Activated CD8-positive, alpha-beta memory T cell treated with anti-CD3 and anti-CD28 coated beads for 4 hours (primary cell): ENCODE measurements around the gene FANCI.

Experiments used
- DNase-seq, 2 donors: peaks; one replicate each; pipeline ENCODE4 v3.0.0-alpha.2; 2020; ENCODE audit warnings: low read depth in 2 of 2

FANCI gene

DNA sequence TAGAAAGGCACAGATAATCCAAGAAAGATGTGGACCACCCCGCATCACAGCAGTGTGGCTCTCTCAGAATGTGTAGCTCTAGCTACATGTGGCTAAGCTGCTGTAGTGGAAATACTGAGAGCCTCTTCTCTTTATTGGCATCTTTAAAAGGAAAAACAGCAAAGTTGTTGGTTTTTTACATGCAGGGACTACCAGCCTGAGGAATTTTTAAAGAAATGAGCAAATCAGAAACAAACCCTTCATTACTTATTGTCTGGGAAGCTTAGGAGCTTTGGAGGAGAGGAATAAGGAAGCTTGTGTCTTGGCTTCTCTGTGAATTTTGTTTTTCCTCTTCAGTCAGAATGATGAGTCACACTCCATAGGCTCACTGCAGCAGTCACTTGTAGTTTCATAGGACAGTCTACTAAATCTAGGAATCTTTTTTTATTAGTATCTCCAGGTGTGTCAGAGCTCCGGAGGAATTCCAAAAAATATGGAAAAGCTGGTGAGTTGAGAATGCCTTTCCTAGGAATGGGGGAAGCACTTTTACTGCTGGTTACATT is 63.3 kb downstream of the FANCI start:
- no peak for DNase-seq

GRCh38 chr15:89307791-89308190 is 64.0 kb downstream of the FANCI start:
- DNase-seq, result no peak

- DNase-seq, result no peak
Measured at GRCh38 chr15:89308236-89308635, 64.5 kb downstream of the FANCI start.

DNA sequence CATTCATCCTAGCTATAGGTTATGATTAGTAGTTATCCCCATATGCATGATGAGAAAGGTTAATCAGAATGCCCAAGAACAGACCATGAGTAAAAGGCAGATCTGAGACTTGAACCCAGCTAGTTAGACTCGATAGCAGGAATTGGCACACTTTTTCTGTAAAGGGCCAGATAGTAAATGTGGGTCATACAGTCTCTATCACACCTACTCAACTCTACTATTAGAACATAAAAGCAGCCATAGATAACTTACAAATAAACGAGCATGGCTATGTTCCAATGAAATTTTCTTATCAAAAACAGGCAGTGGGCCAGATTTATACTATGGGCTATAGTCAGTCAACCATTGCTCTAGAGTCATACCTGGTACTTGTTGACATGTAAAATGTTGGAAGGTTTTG is 66.2 kb downstream of the FANCI start:
- DNase-seq, result no peak

DNA sequence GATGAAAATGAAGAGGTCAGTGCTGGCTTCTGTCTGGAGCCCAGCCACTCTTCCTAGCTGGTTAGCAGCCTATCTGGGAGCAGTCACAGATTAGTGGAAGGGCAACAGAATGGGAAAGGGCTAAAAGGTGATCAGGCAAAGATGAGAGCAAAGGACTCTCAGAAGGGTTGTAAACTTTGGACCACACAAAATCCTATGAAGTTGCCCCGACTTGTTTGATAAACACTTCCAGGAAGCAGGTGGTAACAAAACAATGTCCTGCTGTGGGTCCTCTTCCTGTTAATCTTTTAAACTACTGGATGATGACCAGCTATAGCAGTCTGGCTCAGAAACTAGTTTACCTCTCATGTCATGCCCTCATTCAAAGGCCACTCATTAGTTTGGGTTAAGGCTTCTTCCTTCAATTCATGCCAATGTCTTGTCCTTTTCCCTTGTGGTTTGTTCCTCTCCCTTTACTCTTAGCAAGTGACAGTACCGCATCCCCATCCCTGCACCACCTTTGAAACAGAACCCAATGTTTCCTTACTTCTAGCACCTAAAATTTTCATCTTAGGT is 71.7 kb downstream of the FANCI start:
- DNase-seq, result no peak

DNA sequence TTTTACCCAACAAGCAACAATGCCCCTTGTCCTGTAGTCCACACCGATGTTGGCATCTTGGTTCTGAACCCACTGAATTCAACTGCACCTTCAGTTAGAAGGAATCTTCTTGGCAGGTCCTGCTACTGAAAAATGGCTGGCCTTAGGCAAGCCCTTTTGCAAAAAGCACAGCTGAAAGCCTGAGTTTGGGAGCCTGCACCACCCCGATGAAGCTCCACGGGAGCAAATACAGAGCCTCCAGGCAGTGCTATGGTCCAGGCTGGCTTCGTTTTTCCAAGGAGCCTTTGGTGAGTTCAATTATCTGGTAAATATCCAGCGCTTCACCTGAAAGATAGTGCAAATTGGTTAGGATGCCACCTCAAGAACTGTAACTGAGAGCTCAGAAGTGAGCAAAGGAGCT is 72.7 kb downstream of the FANCI start:
- DNase-seq, result no peak

- DNase-seq, result no peak
Measured at GRCh38 chr15:89317186-89317720, 73.5 kb downstream of the FANCI start.

- DNase-seq, result no peak
Measured at GRCh38 chr15:89319678-89320077, 75.9 kb downstream of the FANCI start.

GRCh38 chr15:89320200-89320599 is 76.4 kb downstream of the FANCI start:
- DNase-seq, result no peak

- no peak for DNase-seq
Measured at GRCh38 chr15:89321521-89322410, 78.0 kb downstream of the FANCI start.

- no peak for DNase-seq
Measured at GRCh38 chr15:89322822-89323221, 79.0 kb downstream of the FANCI start.

- no peak for DNase-seq
Measured at GRCh38 chr15:89323825-89324224, 80.0 kb downstream of the FANCI start.

- DNase-seq, result no peak
Measured at GRCh38 chr15:89325039-89325803, 81.4 kb downstream of the FANCI start.

- no peak for DNase-seq
Measured at GRCh38 chr15:89326316-89326715, 82.5 kb downstream of the FANCI start.

GRCh38 chr15:89327113-89327512 is 83.3 kb downstream of the FANCI start:
- no peak for DNase-seq

GRCh38 chr15:89328398-89329254 is 84.8 kb downstream of the FANCI start:
- no peak for DNase-seq

DNA sequence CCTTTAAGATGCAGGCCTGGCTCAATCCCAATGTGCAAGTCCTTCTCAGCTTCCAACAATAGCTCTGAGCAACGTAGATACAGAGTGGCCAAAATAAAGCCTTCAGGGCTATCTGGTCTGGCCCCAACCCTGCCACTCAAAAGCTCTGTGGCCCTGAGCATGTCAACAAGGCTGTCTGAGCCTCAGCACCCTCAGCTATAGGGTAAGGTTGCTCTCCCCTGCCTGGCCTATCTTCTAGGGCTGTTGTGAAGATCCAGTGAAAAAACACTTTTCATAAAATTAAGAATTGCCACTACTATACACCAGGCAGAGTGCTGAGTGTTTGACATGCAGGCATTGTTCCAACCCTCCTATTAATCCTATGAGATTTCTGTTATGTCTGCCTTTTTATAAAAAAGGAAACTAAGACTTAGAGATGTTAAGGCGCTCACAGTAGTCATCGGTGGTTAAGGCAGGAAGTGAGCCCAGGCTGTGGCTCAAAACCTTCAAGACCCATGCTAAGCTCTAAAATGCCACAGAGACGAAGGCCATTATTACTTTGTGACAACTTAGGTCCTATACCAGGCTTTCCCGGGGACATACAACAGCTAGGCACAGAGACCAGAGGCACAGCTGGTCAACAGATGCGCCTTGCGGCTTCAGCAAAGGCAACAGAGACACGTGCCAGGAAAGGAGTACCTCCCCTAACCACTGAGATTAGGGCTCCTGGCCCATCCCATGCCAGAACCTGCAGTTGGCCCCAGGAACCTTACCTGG is 85.7 kb downstream of the FANCI start:
- DNase-seq, result no peak

DNA sequence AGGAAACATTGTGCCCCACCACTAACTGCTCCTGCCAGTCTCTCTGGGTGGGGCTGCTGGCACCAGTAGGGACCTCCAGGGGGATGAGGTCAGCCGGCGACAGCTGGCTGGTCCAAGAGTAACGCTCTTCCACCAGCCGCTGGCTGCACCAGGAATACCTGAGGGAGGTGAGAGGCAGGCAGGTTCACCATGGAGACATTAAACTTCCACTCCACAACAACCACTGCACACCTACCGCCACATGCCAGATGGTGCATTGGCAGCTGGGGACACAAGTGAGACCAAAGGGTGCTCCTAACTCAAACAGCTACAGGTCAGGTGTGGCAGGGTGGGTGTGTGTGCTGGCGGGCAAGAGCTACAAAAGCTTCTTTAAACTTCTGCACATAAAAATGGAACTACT is 86.3 kb downstream of the FANCI start:
- DNase-seq, result no peak

DNA sequence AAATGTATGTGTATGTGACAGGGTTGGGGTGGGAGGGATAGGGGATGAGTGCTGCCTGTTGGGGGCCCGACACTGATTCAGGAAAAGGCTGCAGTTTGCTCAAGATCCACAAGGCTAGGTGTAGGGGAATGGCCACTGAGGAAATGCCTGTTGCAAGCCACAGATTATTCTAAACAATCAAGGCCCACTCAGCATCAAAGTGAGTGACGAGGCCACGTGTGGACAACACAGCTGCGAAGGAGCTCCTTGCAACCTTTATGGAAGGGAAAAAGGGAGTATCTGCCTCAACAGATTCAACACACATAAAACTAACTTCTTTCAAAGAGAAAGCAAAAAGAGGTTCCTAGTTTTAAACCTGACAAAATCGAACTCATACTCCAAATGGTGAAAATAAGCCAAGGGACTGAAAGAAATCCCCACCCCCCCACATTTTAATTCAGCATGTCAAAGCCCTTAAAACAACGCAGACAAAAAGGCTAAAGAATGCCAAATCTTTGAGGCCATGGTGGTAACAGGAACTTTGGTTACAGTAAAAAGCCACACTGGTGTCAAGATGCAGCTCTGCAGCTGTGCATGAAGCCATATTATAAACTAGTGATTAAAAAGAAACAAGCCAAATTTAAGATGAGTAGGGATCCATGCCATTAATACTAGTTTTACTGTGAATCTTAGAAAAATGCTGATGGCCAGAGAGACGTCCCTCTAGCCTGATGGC is 87.3 kb downstream of the FANCI start:
- DNase-seq, result no peak

DNA sequence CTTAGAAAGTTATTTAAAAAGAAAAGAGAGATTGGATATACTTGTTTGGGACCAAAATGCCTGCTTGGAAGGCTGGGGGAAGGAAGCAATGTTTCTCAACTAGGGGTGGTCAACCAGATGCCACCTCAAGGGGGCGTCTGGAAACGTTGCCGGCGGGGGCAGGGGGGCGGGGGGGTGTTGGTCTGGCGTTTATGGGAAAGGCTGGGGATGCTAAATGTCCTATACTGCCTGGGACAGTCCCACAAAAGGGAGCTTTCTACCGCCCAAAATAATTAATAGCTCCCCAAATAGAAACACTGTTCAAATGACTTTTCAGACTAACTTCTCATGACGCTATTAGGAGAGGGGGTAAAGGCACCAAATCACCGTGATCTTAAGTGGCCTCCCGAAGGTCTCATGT is 88.7 kb downstream of the FANCI start:
- DNase-seq, result no peak
